Stimulated activated CD4-positive, alpha-beta T cell treated with anti-CD3 and anti-CD28 coated beads, Interleukin-2, amount 100 ng/mL, for 24 hours (primary cell): ENCODE measurements around the gene PRR19.

Experiments used
- DNase-seq, 2 donors: peaks; one replicate each; pipeline ENCODE4 v3.0.0-alpha.2; 2020

The PRR19 gene

DNA sequence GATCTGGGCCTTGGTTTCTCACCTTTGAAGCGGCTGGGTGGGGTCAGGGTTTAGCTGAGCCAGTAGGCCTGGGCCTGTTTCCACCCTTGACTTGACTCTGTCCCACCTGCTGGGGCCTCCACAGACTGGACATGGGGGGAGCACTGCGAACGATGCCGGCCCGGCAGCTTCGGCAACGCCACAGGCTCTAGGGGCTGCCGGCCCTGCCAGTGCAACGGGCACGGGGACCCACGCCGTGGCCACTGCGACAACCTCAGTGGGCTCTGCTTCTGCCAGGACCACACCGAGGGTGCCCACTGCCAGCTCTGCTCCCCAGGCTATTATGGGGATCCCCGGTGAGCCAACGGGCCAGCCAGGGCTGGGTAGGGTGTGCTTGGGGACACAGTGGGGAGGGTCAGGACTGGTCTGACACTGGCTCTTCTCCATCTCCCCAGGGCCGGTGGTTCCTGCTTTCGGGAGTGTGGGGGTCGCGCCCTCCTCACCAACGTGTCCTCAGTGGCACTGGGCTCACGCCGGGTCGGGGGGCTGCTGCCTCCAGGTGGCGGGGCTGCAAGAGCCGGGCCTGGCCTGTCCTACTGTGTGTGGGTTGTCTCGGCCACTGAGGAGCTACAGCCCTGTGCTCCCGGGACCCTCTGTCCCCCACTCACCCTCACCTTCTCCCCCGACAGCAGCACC is 51.5 kb downstream of the PRR19 start:
- DNase-seq = no peak

DNA sequence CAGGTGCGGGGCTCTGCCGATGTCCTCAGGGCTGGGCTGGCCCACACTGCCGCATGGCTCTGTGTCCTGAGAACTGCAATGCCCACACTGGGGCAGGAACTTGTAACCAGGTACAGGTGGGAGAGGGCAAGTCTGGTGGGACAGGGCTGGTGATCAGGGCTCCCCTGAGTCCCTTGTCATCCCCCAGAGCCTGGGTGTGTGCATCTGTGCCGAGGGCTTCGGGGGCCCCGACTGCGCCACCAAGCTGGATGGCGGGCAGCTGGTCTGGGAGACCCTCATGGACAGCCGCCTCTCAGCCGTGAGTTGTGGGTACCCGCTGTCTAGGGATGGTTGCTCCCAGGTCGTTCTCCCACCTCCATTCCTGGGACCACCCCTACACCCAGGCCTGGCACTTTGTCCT is 54.0 kb downstream of the PRR19 start:
- no peak for DNase-seq

DNA sequence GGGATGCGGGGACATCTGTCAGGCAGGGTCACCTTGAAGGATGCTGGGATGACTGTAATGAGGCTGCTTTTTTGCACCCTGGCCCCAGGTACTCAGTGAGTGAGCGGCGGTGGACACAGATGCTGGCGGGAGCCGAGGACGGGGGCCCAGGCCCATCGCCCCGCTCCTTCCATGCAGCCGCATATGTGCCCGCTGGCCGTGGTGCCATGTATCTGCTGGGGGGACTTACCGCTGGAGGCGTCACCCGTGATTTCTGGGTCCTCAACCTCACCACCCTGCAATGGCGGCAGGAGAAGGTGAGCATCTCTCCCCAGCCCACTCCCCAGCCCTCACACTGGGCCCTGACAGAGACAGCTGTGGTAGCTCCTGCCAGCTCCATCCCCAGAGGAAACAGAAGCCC is 54.8 kb downstream of the PRR19 start:
- no peak for DNase-seq

DNA sequence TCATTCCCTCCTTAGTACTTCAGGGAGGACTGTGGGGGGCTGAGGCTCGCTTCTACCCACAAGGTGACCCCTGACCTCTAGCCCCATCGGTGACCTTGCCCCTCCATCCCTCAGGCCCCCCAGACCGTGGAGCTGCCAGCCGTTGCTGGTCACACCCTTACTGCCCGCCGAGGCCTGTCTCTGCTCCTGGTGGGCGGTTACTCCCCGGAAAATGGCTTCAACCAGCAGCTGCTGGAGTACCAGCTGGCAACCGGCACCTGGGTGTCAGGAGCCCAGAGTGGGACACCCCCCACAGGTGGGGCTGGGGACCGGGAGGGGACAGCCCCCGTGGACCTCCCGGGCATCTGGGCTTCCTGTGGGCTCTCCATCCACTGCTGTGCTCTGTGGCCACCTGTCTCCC is 55.4 kb downstream of the PRR19 start:
- no peak for DNase-seq
